Neural cell (in vitro differentiated cells): ENCODE results near the gene TNFRSF12A.

Experiments used
- EP300 ChIP-seq: fragments of 450-650 bp; conservative IDR thresholded peaks from 2 replicates; pipeline ENCODE4 v1.6.1; 2014; ENCODE audit warnings: antibody characterized with exemption, mild to moderate bottlenecking, moderate library complexity; ENCODE audit not compliant: poor library complexity, severe bottlenecking
- EZH2 ChIP-seq: fragments of 200-600, 300-800 bp; shearing (Covaris generic), sonication (generic); IDR thresholded peaks from 2 replicates; pipeline ENCODE4 v1.6.1; 2014; ENCODE audit warnings: antibody characterized with exemption, low read length, borderline replicate concordance, mild to moderate bottlenecking; ENCODE audit not compliant: insufficient read depth, poor library complexity, severe bottlenecking
- MXI1 ChIP-seq: fragments of 450-650 bp; conservative IDR thresholded peaks from 2 replicates; pipeline ENCODE4 v1.6.1; 2014; ENCODE audit warnings: antibody characterized with exemption, mild to moderate bottlenecking; ENCODE audit not compliant: poor library complexity, severe bottlenecking
- POLR2AphosphoS5 ChIP-seq: IDR thresholded peaks from 2 replicates; pipeline ENCODE4 v1.6.1; 2012
- RAD21 ChIP-seq: fragments of 450-650 bp; conservative IDR thresholded peaks from 2 replicates; pipeline ENCODE4 v1.6.1; 2014; ENCODE audit warnings: antibody characterized with exemption, mild to moderate bottlenecking, moderate library complexity
- SMC3 ChIP-seq: fragments of 450-650 bp; conservative IDR thresholded peaks from 2 replicates; pipeline ENCODE4 v1.6.1; 2014; ENCODE audit warnings: antibody characterized with exemption, mild to moderate bottlenecking, moderate library complexity; ENCODE audit not compliant: poor library complexity
- TAF1 ChIP-seq: IDR thresholded peaks from 2 replicates; pipeline ENCODE4 v1.6.1; 2012; ENCODE audit warnings: low read depth
- TF ChIP-seq, protein P1 (sequence below): fragments of 450-650 bp; IDR thresholded peaks from 2 replicates; pipeline ENCODE4 v1.5.1; 2014; ENCODE audit warnings: antibody characterized with exemption, mild to moderate bottlenecking, moderate library complexity; ENCODE audit not compliant: poor library complexity, severe bottlenecking
- TF ChIP-seq, protein P2 (sequence below): IDR thresholded peaks from 2 replicates; pipeline ENCODE4 v1.6.1; 2012; ENCODE audit warnings: borderline replicate concordance

DNA sequence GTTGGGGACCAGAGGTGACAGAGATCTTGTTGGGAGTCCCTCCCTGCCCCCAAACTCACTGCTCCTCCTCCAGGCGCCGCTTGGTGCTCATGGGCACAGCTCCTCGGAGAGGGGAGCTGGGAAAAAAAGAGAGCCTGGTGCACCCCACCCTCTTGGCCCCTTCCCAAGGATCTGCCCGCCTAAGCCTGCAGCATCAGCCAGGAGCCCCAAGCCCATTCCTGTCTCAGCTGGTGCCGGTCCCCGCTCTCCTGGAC is 3.2 kb downstream of the TNFRSF12A start:
- TF ChIP-seq SMC3 (no peak), TAF1 (no peak), EP300 (no peak), EZH2 (no peak), RAD21 (no peak), POLR2AphosphoS5 (no peak), MXI1 (no peak)
- TF ChIP-seq, protein P1, sequence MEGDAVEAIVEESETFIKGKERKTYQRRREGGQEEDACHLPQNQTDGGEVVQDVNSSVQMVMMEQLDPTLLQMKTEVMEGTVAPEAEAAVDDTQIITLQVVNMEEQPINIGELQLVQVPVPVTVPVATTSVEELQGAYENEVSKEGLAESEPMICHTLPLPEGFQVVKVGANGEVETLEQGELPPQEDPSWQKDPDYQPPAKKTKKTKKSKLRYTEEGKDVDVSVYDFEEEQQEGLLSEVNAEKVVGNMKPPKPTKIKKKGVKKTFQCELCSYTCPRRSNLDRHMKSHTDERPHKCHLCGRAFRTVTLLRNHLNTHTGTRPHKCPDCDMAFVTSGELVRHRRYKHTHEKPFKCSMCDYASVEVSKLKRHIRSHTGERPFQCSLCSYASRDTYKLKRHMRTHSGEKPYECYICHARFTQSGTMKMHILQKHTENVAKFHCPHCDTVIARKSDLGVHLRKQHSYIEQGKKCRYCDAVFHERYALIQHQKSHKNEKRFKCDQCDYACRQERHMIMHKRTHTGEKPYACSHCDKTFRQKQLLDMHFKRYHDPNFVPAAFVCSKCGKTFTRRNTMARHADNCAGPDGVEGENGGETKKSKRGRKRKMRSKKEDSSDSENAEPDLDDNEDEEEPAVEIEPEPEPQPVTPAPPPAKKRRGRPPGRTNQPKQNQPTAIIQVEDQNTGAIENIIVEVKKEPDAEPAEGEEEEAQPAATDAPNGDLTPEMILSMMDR: no peak
- TF ChIP-seq, protein P2, sequence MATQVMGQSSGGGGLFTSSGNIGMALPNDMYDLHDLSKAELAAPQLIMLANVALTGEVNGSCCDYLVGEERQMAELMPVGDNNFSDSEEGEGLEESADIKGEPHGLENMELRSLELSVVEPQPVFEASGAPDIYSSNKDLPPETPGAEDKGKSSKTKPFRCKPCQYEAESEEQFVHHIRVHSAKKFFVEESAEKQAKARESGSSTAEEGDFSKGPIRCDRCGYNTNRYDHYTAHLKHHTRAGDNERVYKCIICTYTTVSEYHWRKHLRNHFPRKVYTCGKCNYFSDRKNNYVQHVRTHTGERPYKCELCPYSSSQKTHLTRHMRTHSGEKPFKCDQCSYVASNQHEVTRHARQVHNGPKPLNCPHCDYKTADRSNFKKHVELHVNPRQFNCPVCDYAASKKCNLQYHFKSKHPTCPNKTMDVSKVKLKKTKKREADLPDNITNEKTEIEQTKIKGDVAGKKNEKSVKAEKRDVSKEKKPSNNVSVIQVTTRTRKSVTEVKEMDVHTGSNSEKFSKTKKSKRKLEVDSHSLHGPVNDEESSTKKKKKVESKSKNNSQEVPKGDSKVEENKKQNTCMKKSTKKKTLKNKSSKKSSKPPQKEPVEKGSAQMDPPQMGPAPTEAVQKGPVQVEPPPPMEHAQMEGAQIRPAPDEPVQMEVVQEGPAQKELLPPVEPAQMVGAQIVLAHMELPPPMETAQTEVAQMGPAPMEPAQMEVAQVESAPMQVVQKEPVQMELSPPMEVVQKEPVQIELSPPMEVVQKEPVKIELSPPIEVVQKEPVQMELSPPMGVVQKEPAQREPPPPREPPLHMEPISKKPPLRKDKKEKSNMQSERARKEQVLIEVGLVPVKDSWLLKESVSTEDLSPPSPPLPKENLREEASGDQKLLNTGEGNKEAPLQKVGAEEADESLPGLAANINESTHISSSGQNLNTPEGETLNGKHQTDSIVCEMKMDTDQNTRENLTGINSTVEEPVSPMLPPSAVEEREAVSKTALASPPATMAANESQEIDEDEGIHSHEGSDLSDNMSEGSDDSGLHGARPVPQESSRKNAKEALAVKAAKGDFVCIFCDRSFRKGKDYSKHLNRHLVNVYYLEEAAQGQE: no peak
